Astrocyte (in vitro differentiated cells and primary cell): ENCODE measurements around the gene FAM120B. TPM values are rescaled to one million over a fixed set of nuclear protein-coding genes. Genes with fewer than 3 reads are reported as not detected.
A peak's percentile ranks its signal among the peaks of the same experiment; 100 is the strongest.

Experiments
- DNase-seq: peaks from one replicate; pipeline ENCODE4 v3.0.0-alpha.2; 2010; ENCODE audit warnings: low read depth
- FAIRE-seq: peaks from 2 replicates; lab custom pipeline; 2011; peaks lifted over from hg19 to GRCh38; lab: Jason Lieb, UNC
- H2AFZ ChIP-seq: 2 replicates; pipeline ENCODE4 v1.6.0; 2012; ENCODE audit warnings: low read depth, low read length, inconsistent platforms
- H3K27ac ChIP-seq: 2 replicates; pipeline ENCODE4 v1.5.1; 2011; ENCODE audit warnings: low read depth, low read length, inconsistent platforms
- H3K27me3 ChIP-seq: 2 replicates; pipeline ENCODE4 v1.6.0; 2011; ENCODE audit warnings: low read length, inconsistent platforms; ENCODE audit not compliant: insufficient read depth
- H3K36me3 ChIP-seq: 2 replicates; pipeline ENCODE4 v1.5.1; 2011; ENCODE audit warnings: low read length, inconsistent platforms; ENCODE audit not compliant: insufficient read depth
- H3K4me1 ChIP-seq: 2 replicates; pipeline ENCODE4 v1.5.1; 2011; ENCODE audit warnings: low read length, inconsistent platforms; ENCODE audit not compliant: insufficient read depth
- H3K4me2 ChIP-seq: 2 replicates; pipeline ENCODE4 v1.6.0; 2012; ENCODE audit warnings: low read length, inconsistent platforms
- H3K4me3 ChIP-seq: 2 replicates; pipeline ENCODE4 v1.5.1; 2011; ENCODE audit warnings: low read depth, mild to moderate bottlenecking, low read length, inconsistent platforms; ENCODE audit not compliant: insufficient read depth
- H3K79me2 ChIP-seq: 2 replicates; pipeline ENCODE4 v1.6.0; 2012; ENCODE audit warnings: mild to moderate bottlenecking, low read length, inconsistent platforms; ENCODE audit not compliant: insufficient read depth
- H3K9ac ChIP-seq: 2 replicates; pipeline ENCODE4 v1.6.0; 2012; ENCODE audit warnings: mild to moderate bottlenecking, low read length, inconsistent platforms
- H3K9me3 ChIP-seq: 2 replicates; pipeline ENCODE4 v1.5.1; 2012; ENCODE audit warnings: low read depth, mild to moderate bottlenecking, low read length, inconsistent platforms; ENCODE audit not compliant: insufficient read depth
- H4K20me1 ChIP-seq: 2 replicates; pipeline ENCODE4 v1.6.0; 2012; ENCODE audit warnings: low read length, inconsistent platforms; ENCODE audit not compliant: insufficient read depth
- H3K27ac Mint-ChIP-seq: one replicate; pipeline ENCODE4 v1.8.0; 2021; ENCODE audit warnings: mild to moderate bottlenecking, mixed read lengths; ENCODE audit not compliant: unreplicated experiment
- H3K27me3 Mint-ChIP-seq: one replicate; pipeline ENCODE4 v1.8.0; 2021; ENCODE audit warnings: low read depth, mixed read lengths; ENCODE audit not compliant: unreplicated experiment
- H3K36me3 Mint-ChIP-seq: one replicate; pipeline ENCODE4 v1.8.0; 2021; ENCODE audit warnings: low read depth, mixed read lengths; ENCODE audit not compliant: unreplicated experiment
- H3K4me1 Mint-ChIP-seq: one replicate; pipeline ENCODE4 v1.8.0; 2021; ENCODE audit warnings: low read depth, mixed read lengths; ENCODE audit not compliant: unreplicated experiment
- H3K4me3 Mint-ChIP-seq: one replicate; pipeline ENCODE4 v1.8.0; 2021; ENCODE audit warnings: mild to moderate bottlenecking, moderate library complexity, mixed read lengths; ENCODE audit not compliant: unreplicated experiment
- H3K9me3 Mint-ChIP-seq: one replicate; pipeline ENCODE4 v1.8.0; 2021; ENCODE audit warnings: mild to moderate bottlenecking, mixed read lengths; ENCODE audit not compliant: unreplicated experiment
- CTCF ChIP-seq: IDR thresholded peaks from 2 replicates; pipeline ENCODE4 v1.5.1; 2011; ENCODE audit warnings: low read depth, mild to moderate bottlenecking, inconsistent platforms, low read length, moderate library complexity; ENCODE audit not compliant: insufficient read depth
- EZH2 ChIP-seq: IDR thresholded peaks from 2 replicates; pipeline ENCODE4 v1.6.1; 2012; ENCODE audit warnings: mild to moderate bottlenecking, low read length, inconsistent platforms; ENCODE audit not compliant: insufficient read depth
- total RNA-seq: library from RNA; stranded (reverse); gene quantifications from 2 replicates; pipeline ENCODE4 v1.2.1, GENCODE V29; 2021

The FAM120B gene
- total RNA-seq, 1 donor from 2014 or later, result 29.8 TPM

- FAIRE-seq (no peak), DNase-seq (no peak)
- Histone ChIP-seq H3K4me2 (peak overlapping the region; percentile 46), H3K9me3 (no peaks in the 10 kb centered on the region), H3K36me3 (no peaks in the 10 kb centered on the region), H3K79me2 (no peaks in the 10 kb centered on the region), H3K4me1 (peaks cover 12% of the 10 kb centered on the region), H2AFZ (no peak overlapping the region), H3K9ac (no peak overlapping the region), H3K4me3 (no peak overlapping the region), H3K27me3 (peaks cover 76% of the 10 kb centered on the region), H3K27ac (no peak overlapping the region), H4K20me1 (peaks cover 24% of the 10 kb centered on the region)
- TF ChIP-seq CTCF, result no peak
- no peak for TF ChIP-seq EZH2
- Mint-ChIP-seq H3K9me3 (no peaks in the 10 kb centered on the region), H3K36me3 (peaks cover under 1% of the 10 kb centered on the region), H3K4me3 (no peak overlapping the region), H3K27ac (no peak overlapping the region), H3K27me3 (peaks cover 53% of the 10 kb centered on the region), H3K4me1 (peaks cover 8% of the 10 kb centered on the region)
Observed at GRCh38 chr6:170293341-170294231, 13.0 kb upstream of the FAM120B start.

GRCh38 chr6:170294298-170294730 lies 12.2 kb upstream of the FAM120B start:
- H3K4me2 ChIP-seq, result no peak overlapping the region
- H3K27ac ChIP-seq, result no peak overlapping the region
- no peaks in the 10 kb centered on the region for H3K9me3 Mint-ChIP-seq
- FAIRE-seq, result no peak
- H3K36me3 ChIP-seq, result no peaks in the 10 kb centered on the region
- no peak overlapping the region for H2AFZ ChIP-seq
- no peak overlapping the region for H3K9ac ChIP-seq
- H3K27ac Mint-ChIP-seq, result no peak overlapping the region
- H3K4me3 Mint-ChIP-seq, result peak overlapping the region; percentile 67
- peaks cover 77% of the 10 kb centered on the region for H3K27me3 ChIP-seq
- no peak for DNase-seq
- H3K4me1 ChIP-seq, result peaks cover 11% of the 10 kb centered on the region
- no peaks in the 10 kb centered on the region for H3K79me2 ChIP-seq
- peaks cover 51% of the 10 kb centered on the region for H3K27me3 Mint-ChIP-seq
- H4K20me1 ChIP-seq, result peaks cover 22% of the 10 kb centered on the region
- no peaks in the 10 kb centered on the region for H3K36me3 Mint-ChIP-seq
- no peak overlapping the region for H3K4me3 ChIP-seq
- TF ChIP-seq CTCF (no peak), EZH2 (no peak)
- no peaks in the 10 kb centered on the region for H3K9me3 ChIP-seq
- H3K4me1 Mint-ChIP-seq, result peaks cover 5% of the 10 kb centered on the region
